PC-9 (cell line): Measurements from ENCODE around the gene GPRIN3. TPM values are rescaled to one million over a fixed set of nuclear protein-coding genes. Genes with fewer than 3 reads are reported as not detected.
"Not testable (repeated sequence)": the region's sequence is repeated elsewhere in the genome, so short reads cannot be mapped to it uniquely, and the experiment has no call there.

Experiments
- BruUV-seq: library from RNA; stranded (reverse); fragments of 400-500 nt; replicated peaks from 2 replicates; lab custom pipeline; 2021; lab: Mats Ljungman, UMichigan
- CTCF ChIA-PET: fragments of 300-600 bp; sonication (Branson Sonifier 250); formaldehyde crosslinking; loops from one replicate; lab custom pipeline; 2022; ENCODE audit warnings: antibody characterized with exemption; lab: Charles Lee
- POLR2A ChIA-PET: fragments of 300-600 bp; sonication (Branson Sonifier 250); formaldehyde crosslinking; loops from one replicate; lab custom pipeline; 2022; ENCODE audit warnings: antibody characterized with exemption; ENCODE audit not compliant: unreplicated experiment; lab: Charles Lee
- DNase-seq, 2 experiments: peaks; one replicate each; pipeline versions ENCODE4 v3.0.0 to v3.0.0-alpha.2; 2015 to 2022; ENCODE audit warnings: mixed read lengths in 1 of 2
- H2AFZ ChIP-seq: fragments of 200-600 bp; sonication (generic); 2 replicates; pipeline ENCODE4 v1.8.1; 2017; ENCODE audit warnings: antibody characterized with exemption
- H3F3A ChIP-seq: fragments of 200-600 bp; sonication (generic); 2 replicates; pipeline ENCODE4 v1.8.1; 2017; ENCODE audit warnings: antibody characterized with exemption, mild to moderate bottlenecking, low read depth; ENCODE audit not compliant: insufficient read depth
- H3K27ac ChIP-seq: fragments of 200-600 bp; sonication (generic); 2 replicates; pipeline ENCODE4 v1.6.1; 2016; ENCODE audit warnings: mixed run types
- H3K27me3 ChIP-seq: fragments of 200-600 bp; sonication (generic); 2 replicates; pipeline ENCODE4 v1.6.1; 2016; ENCODE audit warnings: low read depth, mixed run types; ENCODE audit not compliant: insufficient read depth
- H3K36me3 ChIP-seq: fragments of 200-600 bp; sonication (generic); 2 replicates; pipeline ENCODE4 v1.6.1; 2016; ENCODE audit warnings: low read depth, mixed run types
- H3K4me1 ChIP-seq: fragments of 200-600 bp; sonication (generic); replicated peaks from 2 replicates; pipeline ENCODE4 v1.6.1; 2016; ENCODE audit warnings: mixed run types; ENCODE audit not compliant: insufficient read depth
- H3K4me2 ChIP-seq: fragments of 200-600 bp; sonication (generic); 2 replicates; pipeline ENCODE4 v1.6.1; 2017; ENCODE audit warnings: mixed run types
- H3K4me3 ChIP-seq: fragments of 200-600 bp; sonication (generic); 2 replicates; pipeline ENCODE4 v1.6.1; 2016; ENCODE audit warnings: mixed run types
- H3K79me2 ChIP-seq: fragments of 200-600 bp; sonication (generic); 2 replicates; pipeline ENCODE4 v1.6.1; 2017; ENCODE audit warnings: low read depth, mixed run types
- H3K9me2 ChIP-seq: fragments of 200-600 bp; sonication (generic); 2 replicates; pipeline ENCODE4 v1.8.1; 2017; ENCODE audit warnings: mild to moderate bottlenecking; ENCODE audit not compliant: insufficient read depth
- H3K9me3 ChIP-seq: fragments of 200-600 bp; sonication (generic); 2 replicates; pipeline ENCODE4 v1.8.1; 2016; ENCODE audit warnings: low read depth; ENCODE audit not compliant: insufficient read depth
- H4K20me1 ChIP-seq: fragments of 200-600 bp; sonication (generic); 2 replicates; pipeline ENCODE4 v1.8.1; 2017; ENCODE audit not compliant: insufficient read depth
- EZH2 ChIP-seq: fragments of 200-600 bp; sonication (generic); IDR thresholded peaks from 2 replicates; pipeline ENCODE4 v1.8.0; 2017; ENCODE audit warnings: antibody characterized with exemption, low read depth
- intact Hi-C: fragments of 100-400 bp; cut with micrococcal nuclease; formaldehyde crosslinking; loops from one replicate; pipeline ENCODE4 v1.10.0; 2022; ENCODE audit not compliant: unreplicated experiment
- total RNA-seq: library from RNA; stranded (reverse); gene quantifications from 2 replicates; pipeline ENCODE4 v1.2.3, GENCODE V29; 2021
- TF ChIP-seq, protein P1 (sequence below): fragments of 200-600 bp; sonication (generic); conservative IDR thresholded peaks from 2 replicates; pipeline ENCODE4 v1.6.1; 2017; ENCODE audit warnings: mixed run types, antibody characterized with exemption, mild to moderate bottlenecking, moderate library complexity

GPRIN3 gene
- total RNA-seq, 1 experiment from 2014 or later: 0.02 TPM

DNA sequence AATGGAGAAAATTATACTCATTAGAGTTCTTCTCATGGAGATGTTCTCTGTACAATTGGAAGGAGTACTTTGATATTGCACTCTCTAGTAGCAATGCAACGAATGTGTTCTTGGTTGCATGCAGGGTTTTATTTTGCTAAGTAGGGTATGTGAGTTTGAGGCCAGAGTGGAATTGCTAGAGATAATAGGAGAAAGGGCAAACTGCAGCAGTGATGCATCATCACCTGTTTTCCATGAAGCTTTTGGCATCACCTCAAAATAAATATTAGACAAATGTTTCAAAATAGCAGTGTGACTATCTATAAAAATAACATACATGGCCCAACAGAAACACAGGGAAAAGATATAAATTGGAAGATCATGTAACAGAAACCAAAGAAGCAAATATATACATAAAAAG lies 103.0 kb downstream of the GPRIN3 start:
- Histone ChIP-seq H3K4me1 (no peaks in the 10 kb centered on the region), H3K79me2 (no peaks in the 10 kb centered on the region), H2AFZ (no peak overlapping the region), H4K20me1 (no peaks in the 10 kb centered on the region), H3K4me2 (no peak overlapping the region), H3K9me2 (no peaks in the 10 kb centered on the region), H3K9me3 (no peaks in the 10 kb centered on the region), H3K4me3 (no peak overlapping the region), H3K27ac (no peak overlapping the region), H3K27me3 (no peaks in the 10 kb centered on the region), H3K36me3 (no peaks in the 10 kb centered on the region), H3F3A (no peaks in the 10 kb centered on the region)
- CTCF ChIA-PET: no interaction called here
- no TSS peak for BruUV-seq
- intact Hi-C loops: no loop called here
- POLR2A ChIA-PET: no interaction called here
- TF ChIP-seq, protein P1, sequence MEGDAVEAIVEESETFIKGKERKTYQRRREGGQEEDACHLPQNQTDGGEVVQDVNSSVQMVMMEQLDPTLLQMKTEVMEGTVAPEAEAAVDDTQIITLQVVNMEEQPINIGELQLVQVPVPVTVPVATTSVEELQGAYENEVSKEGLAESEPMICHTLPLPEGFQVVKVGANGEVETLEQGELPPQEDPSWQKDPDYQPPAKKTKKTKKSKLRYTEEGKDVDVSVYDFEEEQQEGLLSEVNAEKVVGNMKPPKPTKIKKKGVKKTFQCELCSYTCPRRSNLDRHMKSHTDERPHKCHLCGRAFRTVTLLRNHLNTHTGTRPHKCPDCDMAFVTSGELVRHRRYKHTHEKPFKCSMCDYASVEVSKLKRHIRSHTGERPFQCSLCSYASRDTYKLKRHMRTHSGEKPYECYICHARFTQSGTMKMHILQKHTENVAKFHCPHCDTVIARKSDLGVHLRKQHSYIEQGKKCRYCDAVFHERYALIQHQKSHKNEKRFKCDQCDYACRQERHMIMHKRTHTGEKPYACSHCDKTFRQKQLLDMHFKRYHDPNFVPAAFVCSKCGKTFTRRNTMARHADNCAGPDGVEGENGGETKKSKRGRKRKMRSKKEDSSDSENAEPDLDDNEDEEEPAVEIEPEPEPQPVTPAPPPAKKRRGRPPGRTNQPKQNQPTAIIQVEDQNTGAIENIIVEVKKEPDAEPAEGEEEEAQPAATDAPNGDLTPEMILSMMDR: no peak
- no peak for TF ChIP-seq EZH2
- DNase-seq: no peak

DNA sequence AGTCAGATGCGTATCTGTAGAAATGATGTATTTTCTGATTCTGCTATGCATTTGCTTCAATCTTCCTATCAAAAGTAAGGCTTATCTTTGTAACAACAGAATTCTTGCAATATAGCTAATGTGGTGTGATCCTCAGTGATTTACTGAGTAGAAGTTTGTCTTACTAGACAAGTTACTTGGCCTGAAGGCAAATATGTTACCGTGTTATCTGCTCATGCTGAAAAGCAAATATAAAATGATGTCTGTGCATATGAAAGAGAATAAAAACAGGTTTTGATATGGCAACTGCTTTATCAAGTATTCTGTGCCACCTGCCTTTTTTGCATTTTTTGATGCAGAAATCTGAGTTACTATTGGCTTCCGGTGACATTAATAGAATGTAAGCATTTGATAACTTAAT lies 103.7 kb downstream of the GPRIN3 start:
- no peaks in the 10 kb centered on the region for H3K36me3 ChIP-seq
- CTCF ChIA-PET: no interaction called here
- H3K79me2 ChIP-seq: no peaks in the 10 kb centered on the region
- no peaks in the 10 kb centered on the region for H3K4me1 ChIP-seq
- TF ChIP-seq EZH2: no peak
- TF ChIP-seq, protein P1: no peak
- POLR2A ChIA-PET: no interaction called here
- intact Hi-C loops: no loop called here
- no peaks in the 10 kb centered on the region for H3K27me3 ChIP-seq
- H3K27ac ChIP-seq: no peak overlapping the region
- no peaks in the 10 kb centered on the region for H3F3A ChIP-seq
- H4K20me1 ChIP-seq: no peaks in the 10 kb centered on the region
- no peak overlapping the region for H3K4me2 ChIP-seq
- H3K4me3 ChIP-seq: no peak overlapping the region
- H3K9me2 ChIP-seq: no peaks in the 10 kb centered on the region
- H3K9me3 ChIP-seq: no peaks in the 10 kb centered on the region
- no peak overlapping the region for H2AFZ ChIP-seq
- BruUV-seq: no TSS peak
- DNase-seq: no peak

DNA sequence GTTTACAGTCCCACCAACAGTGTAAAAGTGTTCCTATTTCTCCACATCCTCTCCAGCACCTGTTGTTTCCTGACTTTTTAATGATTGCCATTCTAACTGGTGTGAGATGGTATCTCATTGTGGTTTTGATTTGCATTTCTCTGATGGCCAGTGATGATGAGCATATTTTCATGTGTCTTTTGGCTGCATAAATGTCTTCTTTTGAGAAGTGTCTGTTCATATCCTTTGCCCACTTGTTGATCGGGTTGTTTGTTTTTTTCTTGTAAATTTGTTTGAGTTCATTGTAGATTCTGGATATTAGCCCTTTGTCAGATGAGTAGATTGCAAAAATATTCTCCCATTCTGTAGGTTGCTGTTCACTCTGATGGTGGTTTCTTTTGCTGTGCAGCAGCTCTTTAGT lies 108.2 kb downstream of the GPRIN3 start:
- BruUV-seq, POLR2A ChIA-PET, H3F3A ChIP-seq, H2AFZ ChIP-seq, H4K20me1 ChIP-seq, H3K9me2 ChIP-seq, H3K79me2 ChIP-seq, H3K4me3 ChIP-seq, CTCF ChIA-PET, H3K27ac ChIP-seq, H3K27me3 ChIP-seq, DNase-seq, H3K9me3 ChIP-seq, H3K4me1 ChIP-seq, H3K4me2 ChIP-seq, intact Hi-C loops, H3K36me3 ChIP-seq: not testable (repeated sequence)

DNA sequence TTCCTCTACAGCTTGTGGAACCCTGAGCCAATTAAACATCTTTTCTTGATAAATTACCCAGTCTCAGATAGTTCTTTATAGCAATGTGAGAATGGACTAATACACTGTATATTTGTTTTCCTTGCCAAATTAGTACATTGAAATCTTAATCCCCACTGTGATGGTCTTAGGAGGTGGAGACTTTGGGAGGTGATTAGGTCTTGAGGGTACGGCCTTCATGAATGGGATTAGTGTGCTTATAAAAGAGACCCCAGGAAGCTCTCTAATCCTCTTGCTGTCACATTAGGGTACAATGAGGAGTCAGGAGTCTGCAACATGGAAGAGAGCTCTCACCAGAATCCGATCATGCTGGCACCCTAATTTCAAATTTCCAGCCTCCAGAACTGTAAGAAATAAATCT lies 109.7 kb downstream of the GPRIN3 start:
- no peak overlapping the region for H3K27ac ChIP-seq
- TF ChIP-seq, protein P1: no peak
- TF ChIP-seq EZH2: no peak
- POLR2A ChIA-PET: no interaction called here
- intact Hi-C loops: no loop called here
- BruUV-seq: no TSS peak
- no peaks in the 10 kb centered on the region for H3F3A ChIP-seq
- H3K4me1 ChIP-seq: no peaks in the 10 kb centered on the region; the same call in 1 of the 2 replicates
- no peak overlapping the region for H3K4me3 ChIP-seq
- H3K36me3 ChIP-seq: no peaks in the 10 kb centered on the region
- no peaks in the 10 kb centered on the region for H3K9me3 ChIP-seq
- H3K27me3 ChIP-seq: no peaks in the 10 kb centered on the region
- H4K20me1 ChIP-seq: no peaks in the 10 kb centered on the region
- H3K79me2 ChIP-seq: no peaks in the 10 kb centered on the region
- H3K4me2 ChIP-seq: no peak overlapping the region
- H2AFZ ChIP-seq: no peak overlapping the region
- H3K9me2 ChIP-seq: no peaks in the 10 kb centered on the region
- DNase-seq: no peak
- CTCF ChIA-PET: no interaction called here
